HG03060 (cell line): ENCODE measurements around the gene MAP1LC3B.

Experiments
- ATAC-seq: cut with Tn5 transposase; IDR thresholded peaks from one replicate; pipeline ENCODE4 v1.9.1; 2021; ENCODE audit warnings: low read depth, moderate number of reproducible peaks; ENCODE audit not compliant: unreplicated experiment

MAP1LC3B gene

DNA sequence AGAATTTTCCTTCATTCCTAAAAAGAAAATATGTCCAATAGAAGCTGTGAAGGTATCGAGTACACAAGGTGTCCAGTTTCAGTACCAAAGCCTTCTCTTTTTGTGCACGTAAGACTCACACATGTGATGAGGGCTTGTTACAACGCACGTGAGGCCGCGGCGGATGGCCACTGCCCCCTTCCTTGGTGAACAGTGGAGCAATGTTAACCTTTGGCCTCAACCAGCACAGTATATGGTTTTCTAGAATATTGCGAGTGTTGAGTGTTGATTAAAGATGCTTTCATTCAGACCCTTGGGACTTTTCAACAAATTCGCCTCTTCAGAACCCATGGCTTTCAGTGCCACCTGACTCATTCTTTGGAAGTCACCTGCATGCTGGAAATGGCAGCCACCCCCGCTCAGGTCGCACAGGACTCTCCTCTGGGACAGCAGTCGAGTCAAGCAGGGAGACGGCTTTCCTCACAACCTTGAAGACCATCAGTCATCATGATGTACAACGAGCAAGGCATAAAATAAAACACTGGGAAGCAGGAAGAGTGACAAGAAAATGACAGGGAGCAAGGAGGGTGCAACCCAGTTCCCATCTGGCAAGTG lies 14.5 kb downstream of the MAP1LC3B start:
- no peak for ATAC-seq

DNA sequence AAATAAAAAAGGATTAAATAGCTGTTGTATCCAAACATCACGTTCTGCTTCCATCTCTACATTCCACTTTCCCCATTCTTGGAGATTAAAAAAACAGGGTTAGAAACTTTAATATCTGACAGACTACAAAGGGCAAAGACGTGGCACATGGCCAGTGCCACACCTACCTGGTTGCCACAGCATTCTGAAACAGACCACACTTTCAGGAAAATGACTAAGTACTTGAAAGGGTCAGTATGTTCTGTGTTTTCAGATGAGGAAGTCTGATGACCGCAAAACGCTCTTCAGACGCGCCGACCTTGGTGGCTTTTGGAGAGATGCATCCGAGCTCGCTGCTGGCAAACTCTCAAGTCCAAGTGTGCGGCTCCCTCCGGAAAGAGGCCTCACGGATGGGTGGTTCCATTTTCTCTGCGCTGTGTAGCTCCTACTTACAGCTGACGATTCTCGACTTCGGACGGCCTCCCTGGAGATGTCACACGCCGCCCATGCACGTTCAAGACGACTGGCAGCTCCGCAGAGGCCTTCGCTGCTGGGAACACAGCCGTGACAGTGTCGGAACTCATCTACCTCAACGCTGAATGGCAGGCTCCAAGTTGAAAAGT lies 15.5 kb downstream of the MAP1LC3B start:
- ATAC-seq, result peak; percentile 70

DNA sequence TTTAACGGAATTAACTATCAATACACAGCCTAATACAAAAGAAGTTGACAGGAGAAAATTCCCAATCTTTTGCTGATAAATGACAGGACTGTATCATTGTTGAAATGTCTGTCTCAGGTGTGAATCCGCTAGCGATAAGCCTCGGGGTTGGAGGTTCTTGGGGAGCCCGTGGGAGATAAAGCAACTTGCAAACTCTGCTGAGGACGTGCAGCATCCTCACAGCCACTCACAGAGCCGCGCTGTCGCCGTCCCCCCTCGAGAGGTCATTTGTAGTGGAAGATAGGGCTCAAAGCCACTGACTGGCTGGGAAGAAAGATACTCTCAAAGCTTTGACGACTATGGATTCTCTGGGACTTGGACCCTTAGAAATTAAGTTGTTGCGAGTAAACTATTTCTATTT lies 17.0 kb downstream of the MAP1LC3B start:
- no peak for ATAC-seq

DNA sequence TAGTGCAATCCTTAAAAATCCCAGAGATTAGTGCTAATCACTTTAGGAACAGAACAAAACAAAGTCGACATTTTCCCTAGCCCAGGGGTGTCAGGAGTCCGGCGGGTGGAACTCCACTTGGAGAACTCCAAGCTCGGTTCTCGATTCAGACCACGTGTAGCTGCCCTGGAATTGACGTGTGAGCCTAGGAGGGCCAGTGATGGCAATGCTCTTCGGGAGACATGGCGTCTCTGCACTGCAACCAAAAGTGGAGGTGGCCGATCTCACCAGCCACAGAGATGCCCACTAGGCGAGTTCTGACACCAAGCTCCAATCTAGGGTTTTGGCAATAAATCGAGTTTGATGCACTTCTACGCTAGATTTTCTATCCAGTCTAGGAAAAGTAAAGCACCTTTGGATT lies 17.6 kb downstream of the MAP1LC3B start:
- ATAC-seq, result no peak

DNA sequence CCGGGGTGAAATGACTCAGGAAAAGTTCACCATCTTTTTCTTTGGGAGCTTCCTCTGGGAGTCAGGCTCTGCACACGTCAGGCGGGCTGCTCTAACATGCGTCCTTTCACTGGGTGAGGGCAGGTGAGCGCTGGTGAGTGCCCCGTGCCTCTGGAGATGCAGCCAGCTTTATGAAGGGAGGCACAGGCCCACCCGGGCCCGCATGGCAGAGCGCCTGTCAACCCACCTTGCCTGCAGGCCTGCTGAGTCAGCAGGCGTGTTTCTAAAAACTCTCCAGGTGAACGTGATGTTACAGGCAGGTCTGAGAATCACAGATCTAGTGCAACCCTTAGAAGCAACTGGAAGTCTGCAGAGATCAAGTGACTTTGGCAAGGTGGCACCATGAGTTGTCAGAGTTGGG lies 18.4 kb downstream of the MAP1LC3B start:
- ATAC-seq, result no peak

DNA sequence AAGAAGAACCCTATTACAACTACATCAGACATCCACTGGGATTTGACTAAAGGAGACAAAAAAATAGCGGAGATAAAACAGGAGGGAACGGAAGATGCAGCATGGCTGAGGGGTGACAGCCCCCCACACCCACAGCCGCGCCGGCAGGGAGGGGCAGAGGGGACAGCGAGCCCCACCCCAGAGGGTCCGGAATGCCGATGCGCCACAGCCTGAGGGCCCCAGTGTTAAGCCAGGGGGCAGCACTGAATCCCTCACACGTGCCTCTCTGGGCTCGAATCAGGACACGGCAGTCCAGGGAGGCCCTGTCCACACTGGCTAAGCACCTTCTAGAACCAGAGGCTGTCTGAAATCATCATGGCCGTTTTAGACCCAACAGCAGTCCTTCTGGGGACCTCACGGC lies 18.8 kb downstream of the MAP1LC3B start:
- no peak for ATAC-seq

DNA sequence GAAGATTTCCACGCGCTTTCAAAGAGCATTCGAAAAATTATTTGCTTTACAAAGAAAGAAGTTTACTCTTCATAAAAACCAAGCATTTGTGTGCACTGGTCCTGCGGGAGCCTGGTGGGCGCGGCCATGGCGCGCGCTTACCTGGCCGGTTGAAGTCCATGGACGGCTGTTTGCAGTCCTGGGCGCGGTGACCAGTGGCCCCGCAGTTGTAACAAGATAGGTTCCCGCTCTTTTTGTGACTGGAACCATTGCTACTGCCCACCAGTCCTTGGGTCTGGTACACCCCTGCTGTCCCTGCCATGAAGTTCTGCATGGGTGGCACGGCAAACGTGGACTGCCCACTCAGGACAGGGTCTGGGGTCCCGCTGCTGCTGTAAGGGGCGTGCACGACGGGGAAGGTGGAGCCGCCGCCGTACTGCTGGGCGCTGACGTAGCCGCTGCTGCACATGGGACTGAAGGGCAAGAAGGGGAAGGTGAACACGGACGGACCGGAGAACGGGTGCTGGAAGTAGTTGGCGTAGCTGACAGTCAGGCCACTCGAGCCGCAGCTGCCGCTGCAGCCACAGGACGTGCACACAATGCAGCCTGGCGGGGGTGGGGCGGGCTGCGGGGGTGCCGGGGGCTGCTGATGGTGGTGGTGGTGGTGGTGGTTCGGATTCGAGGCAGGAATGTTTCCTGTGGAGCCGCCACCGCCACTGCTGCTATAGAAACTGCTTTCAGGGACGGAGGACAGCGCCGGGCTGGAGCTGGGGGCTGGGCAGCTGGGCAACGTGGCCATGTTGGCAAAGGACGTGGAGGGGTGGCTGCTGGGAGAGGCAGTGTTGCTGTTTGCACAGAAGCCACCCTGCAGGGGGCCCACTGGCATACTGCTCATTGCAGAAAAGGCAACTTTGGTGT lies 19.5 kb downstream of the MAP1LC3B start:
- no peak for ATAC-seq

DNA sequence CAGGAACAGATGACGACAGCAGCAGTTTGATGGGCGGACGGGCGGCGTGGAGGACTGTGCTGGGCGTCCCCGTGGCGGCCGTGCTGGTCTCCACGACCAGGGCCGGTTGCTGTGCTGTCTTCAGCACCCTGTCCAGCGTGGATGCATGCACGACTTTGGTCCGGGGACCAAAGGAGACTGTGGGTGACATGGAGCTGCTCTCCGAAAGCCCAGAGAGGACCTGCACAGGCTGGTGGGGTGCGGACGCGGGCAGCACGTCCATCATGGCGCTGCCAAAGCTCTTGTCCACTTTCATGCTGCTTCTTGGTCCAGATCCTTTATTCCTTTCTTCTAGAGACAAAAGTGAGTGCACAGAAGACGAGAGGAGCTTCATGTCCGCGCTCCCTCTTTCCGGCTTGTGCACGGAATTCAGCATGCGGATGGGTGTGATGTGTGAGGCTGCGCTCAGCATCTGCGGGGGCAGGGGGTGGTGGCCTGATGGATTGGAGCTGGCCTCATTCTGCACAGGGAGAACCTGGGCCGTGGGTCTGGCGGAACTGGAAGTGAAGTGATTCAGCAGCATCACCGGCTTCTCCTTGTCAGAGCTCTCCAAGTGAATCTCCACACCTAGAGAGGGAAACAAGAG lies 20.3 kb downstream of the MAP1LC3B start:
- ATAC-seq, result no peak

DNA sequence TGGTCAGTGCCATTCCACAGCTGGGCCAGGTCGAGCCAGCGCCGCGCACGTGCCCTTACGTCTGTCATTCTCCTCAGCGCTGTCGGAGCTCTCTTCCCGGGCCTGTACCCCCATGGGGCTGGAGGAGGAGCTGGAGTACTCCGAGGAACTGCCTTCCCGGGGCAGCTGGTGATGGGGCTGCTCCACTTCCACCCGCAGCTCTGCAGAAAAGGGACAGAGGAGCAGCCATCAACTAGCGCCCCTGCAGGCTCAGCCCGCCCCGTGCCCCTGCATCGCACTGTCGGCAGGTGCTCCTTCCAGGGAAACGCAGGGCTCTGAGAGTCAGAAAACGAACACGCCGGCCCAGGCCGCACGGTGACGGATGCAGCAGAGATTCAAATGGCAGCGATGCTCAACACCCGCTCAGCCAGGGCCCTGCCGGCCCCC lies 20.9 kb downstream of the MAP1LC3B start:
- ATAC-seq, result no peak

DNA sequence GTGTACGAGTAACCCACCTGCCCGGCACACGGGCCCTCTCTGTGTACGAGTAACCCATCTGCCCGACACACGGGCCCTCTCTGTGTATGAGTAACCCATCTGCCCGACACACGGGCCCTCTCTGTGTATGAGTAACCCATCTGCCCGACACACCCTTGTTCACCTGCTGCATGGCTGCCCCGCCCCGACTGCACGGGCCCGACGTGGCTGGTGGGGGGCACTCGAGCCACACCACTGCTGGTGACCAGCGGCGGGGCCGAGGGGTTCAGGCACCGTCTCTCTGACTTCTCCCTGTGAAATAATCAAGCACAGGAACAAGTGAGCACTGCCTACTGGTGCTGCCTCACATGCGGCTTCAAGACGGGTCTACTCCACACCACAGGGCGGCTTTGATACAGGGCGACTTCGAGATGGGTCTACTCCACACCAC lies 22.1 kb downstream of the MAP1LC3B start:
- ATAC-seq, result no peak

DNA sequence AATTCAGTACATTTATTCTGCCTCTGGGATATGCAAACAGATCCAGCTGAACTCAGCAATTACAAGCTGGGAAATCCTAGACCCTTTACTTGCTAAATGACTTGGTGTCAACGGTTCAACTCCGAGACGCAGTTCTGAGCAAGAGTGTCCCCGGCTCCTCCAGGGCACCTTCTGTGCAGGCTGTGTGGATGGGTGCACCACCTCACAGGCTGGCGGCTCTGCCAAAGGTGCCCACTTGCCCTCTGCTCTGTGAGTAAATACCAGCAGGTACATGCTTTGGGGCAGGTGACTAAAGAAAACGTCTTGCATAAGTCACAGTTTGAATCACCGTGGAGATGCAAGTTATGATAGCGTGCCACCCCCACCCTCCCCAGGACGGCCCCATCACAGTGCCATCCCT lies 23.3 kb downstream of the MAP1LC3B start:
- no peak for ATAC-seq

DNA sequence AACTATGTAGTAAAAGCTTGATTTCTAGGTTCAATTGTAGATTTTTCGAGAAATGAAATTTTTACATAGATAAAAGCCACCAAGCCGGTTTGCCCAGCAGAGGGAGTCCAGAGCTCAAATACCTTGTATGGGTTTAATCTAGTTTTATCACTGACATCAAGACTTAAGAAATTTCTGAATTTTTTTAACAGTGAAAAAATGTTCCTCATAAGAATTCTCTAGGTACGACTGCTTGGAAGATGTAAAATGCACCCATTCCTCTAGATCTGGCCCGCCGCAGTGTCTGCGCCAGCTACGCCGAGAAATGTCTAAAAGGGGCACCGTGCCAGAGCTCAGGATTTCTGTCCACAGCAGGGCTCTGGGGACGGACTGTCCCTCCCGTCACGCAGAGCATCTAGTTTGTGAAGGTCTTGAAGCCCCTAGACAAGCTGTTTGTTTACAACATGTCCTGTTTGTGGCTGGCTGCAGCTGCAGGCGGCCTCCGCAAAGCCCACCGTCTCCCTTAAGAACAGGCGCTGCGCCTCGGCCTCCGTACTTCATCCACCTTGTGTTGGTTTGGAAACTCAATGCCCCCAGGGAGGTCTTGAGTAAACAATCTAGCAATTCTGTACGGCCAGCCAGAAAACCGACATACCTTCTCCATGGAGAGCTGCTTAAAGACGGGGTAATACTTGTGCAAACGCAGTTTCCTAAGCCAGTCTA lies 24.8 kb downstream of the MAP1LC3B start:
- no peak for ATAC-seq

DNA sequence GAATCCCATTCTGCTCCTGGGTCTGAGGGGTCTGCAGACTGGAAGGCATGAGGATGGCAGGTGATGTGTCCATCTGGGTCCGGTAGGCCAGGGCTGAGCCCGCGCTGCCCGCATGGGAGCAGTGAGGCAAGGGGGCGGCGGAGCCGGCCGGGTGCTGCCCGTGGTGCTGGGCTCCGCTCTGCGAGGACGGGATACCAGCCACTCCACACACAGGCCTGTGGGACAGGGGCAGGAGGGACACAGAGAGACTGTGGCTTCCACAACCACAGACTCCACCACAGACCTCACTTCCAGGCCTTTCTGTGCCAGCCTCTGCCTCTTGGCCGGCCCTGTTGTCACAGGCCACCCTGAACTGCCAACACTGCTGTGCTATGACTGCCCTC lies 25.4 kb downstream of the MAP1LC3B start:
- ATAC-seq, result no peak

DNA sequence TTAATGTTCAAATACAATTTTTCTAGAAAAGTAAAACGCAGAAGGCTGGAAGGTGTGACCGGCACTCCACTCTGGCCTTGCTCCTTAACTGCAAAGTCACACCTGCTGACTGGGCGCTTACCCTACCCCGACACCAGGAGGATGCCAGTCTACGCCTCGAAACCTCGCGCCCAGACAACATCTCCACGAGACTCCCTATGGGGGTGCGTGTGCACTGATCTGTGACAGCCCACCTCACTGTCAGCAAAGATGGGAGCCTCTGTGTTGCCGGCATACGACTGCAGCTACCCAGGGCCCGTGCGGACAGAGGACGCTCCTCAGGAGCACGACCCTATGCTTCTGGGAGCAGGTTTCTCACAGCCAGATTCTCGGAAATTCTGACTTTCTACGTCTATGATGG lies 26.1 kb downstream of the MAP1LC3B start:
- ATAC-seq, result no peak

DNA sequence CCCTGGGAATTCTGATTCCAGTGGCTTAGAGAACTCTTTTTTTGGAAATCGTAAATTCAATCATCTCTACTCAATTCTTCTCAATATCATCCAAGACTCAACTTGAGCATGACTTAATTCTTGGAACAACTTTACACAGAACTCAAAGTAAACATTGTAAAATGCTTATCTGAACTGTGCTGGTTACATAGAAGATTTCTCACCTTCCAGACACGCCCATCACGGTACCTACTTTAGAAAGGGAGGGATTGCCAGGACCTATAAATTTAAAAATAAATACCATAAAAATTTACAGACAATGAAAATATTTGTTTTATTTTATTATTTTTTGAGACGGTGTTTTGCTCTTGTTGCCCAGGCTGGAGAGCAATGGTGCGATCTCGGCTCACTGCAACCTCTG lies 26.5 kb downstream of the MAP1LC3B start:
- ATAC-seq, result no peak

DNA sequence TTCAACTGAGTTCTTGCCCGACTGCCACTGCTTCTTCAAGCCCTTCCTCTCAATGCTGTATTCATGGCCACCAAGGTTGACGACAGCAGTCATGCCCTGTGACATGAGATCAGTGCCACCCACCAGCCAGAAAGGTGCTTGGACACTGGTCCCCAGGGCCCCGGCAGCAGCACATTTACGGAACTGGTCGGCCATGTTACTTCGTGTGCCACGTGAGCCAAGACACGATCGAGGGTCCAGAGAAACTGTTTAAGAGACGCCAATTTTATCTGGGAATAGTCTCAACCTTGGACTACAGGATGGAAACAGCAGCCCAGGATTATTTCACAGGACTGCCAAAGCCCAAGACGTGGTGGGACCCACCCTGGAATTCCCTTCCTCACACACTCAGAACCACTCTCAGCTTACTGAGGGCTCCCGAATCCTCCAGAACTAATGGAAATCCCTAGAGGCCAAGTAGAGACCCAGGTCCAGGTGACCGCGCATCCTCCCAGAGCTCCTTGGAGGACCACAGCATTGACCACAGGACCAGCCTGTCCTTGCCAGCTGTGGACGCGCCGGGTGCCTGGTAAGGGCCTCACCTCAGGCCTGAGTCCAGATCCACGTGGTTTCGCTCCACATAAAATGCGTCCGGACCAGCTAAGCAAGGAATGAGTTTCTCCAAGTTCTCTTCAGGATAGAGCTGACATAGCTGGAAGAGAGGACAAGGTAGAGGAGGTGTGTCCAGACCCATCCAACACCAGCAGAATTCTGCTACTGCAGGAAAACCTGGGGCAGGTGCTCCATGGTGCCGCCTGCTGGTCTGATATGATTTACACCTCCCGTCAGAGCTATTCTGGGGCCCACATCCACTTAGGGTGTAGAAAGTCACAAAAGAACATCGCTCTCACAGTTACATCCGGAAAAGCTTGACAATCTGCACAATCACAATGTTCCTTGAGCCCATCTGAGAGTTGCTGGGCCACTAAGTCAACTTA lies 28.2 kb downstream of the MAP1LC3B start:
- no peak for ATAC-seq

DNA sequence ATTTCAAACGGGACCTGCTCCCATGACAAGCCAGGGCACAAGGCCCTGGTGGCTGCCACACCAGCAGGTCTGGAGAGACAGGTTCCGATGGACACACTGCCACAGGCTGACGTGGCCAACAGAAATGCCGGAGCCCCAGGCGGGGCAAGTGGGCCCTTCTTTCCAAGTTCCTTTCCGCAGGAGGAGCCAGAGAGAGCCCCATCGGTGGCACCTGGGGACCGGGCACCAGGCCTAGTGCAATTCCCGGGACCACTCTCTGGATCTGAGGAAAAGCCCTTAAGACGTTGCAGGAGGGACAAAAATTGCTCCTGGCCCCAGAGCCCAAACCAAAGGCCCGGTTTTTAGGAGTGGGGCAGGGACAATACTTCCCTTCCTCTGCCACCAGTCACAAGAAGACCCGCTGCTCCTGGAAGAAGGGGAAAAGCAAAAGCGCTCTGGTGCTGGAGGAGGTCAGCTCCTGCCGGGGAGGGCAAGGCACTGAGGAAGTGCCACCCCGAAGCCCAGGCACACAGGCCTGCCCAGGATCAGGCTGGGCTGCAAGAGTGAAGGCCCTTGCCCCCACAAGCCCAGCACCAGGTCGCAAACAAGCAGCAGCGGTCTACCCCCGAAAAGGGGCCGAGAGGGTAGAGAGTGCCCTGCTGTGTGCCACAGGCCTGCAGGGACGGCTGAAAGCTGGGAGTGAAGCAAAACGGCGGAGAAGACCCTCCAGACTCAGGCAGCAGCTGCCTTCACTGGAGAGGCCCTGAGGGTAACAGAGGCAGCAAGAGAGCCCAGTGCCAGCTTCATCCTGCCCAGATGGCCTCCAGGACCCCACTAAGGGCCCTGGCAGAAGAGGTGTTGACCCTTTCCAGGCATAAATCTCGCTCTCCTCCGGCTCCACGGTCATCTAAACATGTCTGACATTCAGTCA lies 29.1 kb downstream of the MAP1LC3B start:
- ATAC-seq, result no peak

DNA sequence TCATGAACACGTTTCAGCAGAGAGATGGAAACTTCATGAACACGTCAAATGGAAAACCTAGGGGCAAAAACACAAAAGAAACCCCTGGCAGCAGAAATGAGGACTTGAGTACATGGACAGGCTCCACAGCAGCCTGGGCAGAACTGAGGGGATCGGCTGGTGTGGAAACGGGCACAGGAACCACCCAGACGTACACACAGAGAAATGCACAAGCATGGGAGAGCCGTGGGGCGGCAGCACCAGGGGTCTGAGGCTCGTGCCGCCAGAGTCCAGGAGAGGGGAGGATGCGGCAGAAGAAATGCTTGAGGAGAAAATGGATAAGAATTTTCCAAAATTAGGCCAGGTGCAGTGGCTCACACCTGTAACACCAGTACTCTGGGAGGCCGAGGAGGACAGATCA lies 30.0 kb downstream of the MAP1LC3B start:
- ATAC-seq, result no peak

DNA sequence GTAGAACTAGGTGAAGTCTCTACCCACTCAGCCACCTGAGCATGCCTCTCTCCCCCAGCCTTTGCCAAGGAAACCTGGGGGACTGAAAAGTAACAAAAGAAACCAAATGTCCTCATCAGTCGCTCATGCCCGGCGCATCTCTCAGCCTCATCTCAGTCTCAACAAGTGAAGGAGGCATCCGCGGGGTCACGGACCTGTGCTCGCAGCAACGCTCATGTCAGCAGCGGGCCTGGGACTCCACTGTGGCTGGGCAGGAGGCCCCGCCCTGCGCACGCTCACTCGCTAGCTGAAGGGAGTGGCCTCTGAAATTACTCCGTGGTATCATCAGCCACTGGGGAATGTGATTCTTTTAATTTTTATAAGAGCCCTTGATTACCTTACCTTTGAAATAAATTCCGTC lies 31.3 kb downstream of the MAP1LC3B start:
- no peak for ATAC-seq
